ENCODE data around the gene UCN3.

UCN3 gene

GRCh38 chr10:5381187-5381586, 16.4 kb downstream of the UCN3 start:
- Histone ChIP-seq H3K36me3 (ENCODE audit: control insufficient read depth, insufficient read depth, low read length) (no peaks in the 10 kb centered on the region), H3K4me3 (replicated peaks; ENCODE audit: low read depth, low read length) (no peak overlapping the region), H3K27me3 (replicated peaks; ENCODE audit: control insufficient read depth, insufficient read depth, low read length) (no peaks in the 10 kb centered on the region)
- TF ChIP-seq CTCF (IDR thresholded peaks at IDR 0.05; ENCODE audit: insufficient read depth, low read length, poor library complexity, severe bottlenecking), result no peak
- no peak for DNase-seq (ENCODE audit: extremely low read depth, insufficient read length)

- Histone ChIP-seq H3K27me3 (replicated peaks; ENCODE audit: control insufficient read depth, insufficient read depth, low read length) (no peaks in the 10 kb centered on the region), H3K36me3 (ENCODE audit: control insufficient read depth, insufficient read depth, low read length) (no peaks in the 10 kb centered on the region), H3K4me3 (replicated peaks; ENCODE audit: low read depth, low read length) (no peak overlapping the region)
- DNase-seq (ENCODE audit: extremely low read depth, insufficient read length), result no peak
- TF ChIP-seq CTCF (IDR thresholded peaks at IDR 0.05; ENCODE audit: insufficient read depth, low read length, poor library complexity, severe bottlenecking), result no peak
These were observed 20.5 kb downstream of the UCN3 start for GRCh38 chr10:5385224-5385623.

- no peak for TF ChIP-seq CTCF (IDR thresholded peaks at IDR 0.05; ENCODE audit: insufficient read depth, low read length, poor library complexity, severe bottlenecking)
- H3K36me3 ChIP-seq (ENCODE audit: control insufficient read depth, insufficient read depth, low read length), result no peaks in the 10 kb centered on the region
These were observed 22.4 kb downstream of the UCN3 start for GRCh38 chr10:5387169-5387568.

GRCh38 chr10:5390607-5391205, 25.9 kb downstream of the UCN3 start:
- no peak for DNase-seq (ENCODE audit: extremely low read depth, insufficient read length)
- H3K36me3 ChIP-seq (ENCODE audit: control insufficient read depth, insufficient read depth, low read length), result no peaks in the 10 kb centered on the region
- TF ChIP-seq CTCF (IDR thresholded peaks at IDR 0.05; ENCODE audit: insufficient read depth, low read length, poor library complexity, severe bottlenecking), result no peak
- no peaks in the 10 kb centered on the region for H3K27me3 ChIP-seq (replicated peaks; ENCODE audit: control insufficient read depth, insufficient read depth, low read length)
- H3K4me3 ChIP-seq (replicated peaks; ENCODE audit: low read depth, low read length), result no peak overlapping the region

More at GRCh38 chr10:5387169-5387568, 22.4 kb downstream of the UCN3 start:
- no peak overlapping the region for H3K4me3 ChIP-seq (replicated peaks; ENCODE audit: low read depth, low read length)
- no peak for DNase-seq (ENCODE audit: extremely low read depth, insufficient read length)
- no peaks in the 10 kb centered on the region for H3K27me3 ChIP-seq (replicated peaks; ENCODE audit: control insufficient read depth, insufficient read depth, low read length)

GRCh38 chr10:5391790-5392189, 27.0 kb downstream of the UCN3 start:
- no peaks in the 10 kb centered on the region for H3K36me3 ChIP-seq (ENCODE audit: control insufficient read depth, insufficient read depth, low read length)
- no peak for DNase-seq (ENCODE audit: extremely low read depth, insufficient read length)
- no peak for TF ChIP-seq CTCF (IDR thresholded peaks at IDR 0.05; ENCODE audit: insufficient read depth, low read length, poor library complexity, severe bottlenecking)
- H3K27me3 ChIP-seq (replicated peaks; ENCODE audit: control insufficient read depth, insufficient read depth, low read length), result no peaks in the 10 kb centered on the region
- H3K4me3 ChIP-seq (replicated peaks; ENCODE audit: low read depth, low read length), result no peak overlapping the region

- TF ChIP-seq CTCF (IDR thresholded peaks at IDR 0.05; ENCODE audit: insufficient read depth, low read length, poor library complexity, severe bottlenecking), result no peak
- H3K27me3 ChIP-seq (replicated peaks; ENCODE audit: control insufficient read depth, insufficient read depth, low read length), result no peaks in the 10 kb centered on the region
- no peaks in the 10 kb centered on the region for H3K36me3 ChIP-seq (ENCODE audit: control insufficient read depth, insufficient read depth, low read length)
- no peak overlapping the region for H3K4me3 ChIP-seq (replicated peaks; ENCODE audit: low read depth, low read length)
- no peak for DNase-seq (ENCODE audit: extremely low read depth, insufficient read length)
These were observed 28.8 kb downstream of the UCN3 start for GRCh38 chr10:5393529-5393928.

All from GM06990 (cell line).